HEK293 (cell line): ENCODE results near the gene DENND1A.

Source experiments
- CTCF ChIA-PET: fragments of 350-600 bp; formaldehyde crosslinking; extraction: SDS; loops from one replicate; lab custom pipeline; 2021; ENCODE audit warnings: antibody characterized with exemption; lab: Yijun Ruan, JAX
- POLR2A ChIA-PET: fragments of 300-600 bp; formaldehyde crosslinking; extraction: SDS; loops from one replicate; lab custom pipeline; 2020; ENCODE audit warnings: antibody characterized with exemption, inconsistent platforms; lab: Yijun Ruan, JAX
- H3K27ac ChIP-seq: fragments of 200-500 bp; sonication (Bioruptor generic); 2 replicates; pipeline ENCODE4 v1.5.1; 2014; ENCODE audit warnings: low read depth, low read length, control low read depth, inconsistent platforms; ENCODE audit errors: extremely low read depth
- H3K36me3 ChIP-seq, 2 experiments: fragments of 200-500 bp in 1 of 2; sonication (Bioruptor generic) in 1 of 2; 1 replicate in 1 of 2; 2 replicates in 1 of 2; pipeline ENCODE4 v1.5.1; 2014 to 2017; ENCODE audit warnings: inconsistent platforms in 2 of 2, low read length in 2 of 2; ENCODE audit not compliant: control insufficient read depth in 2 of 2, insufficient read depth in 1 of 2
- H3K4me1 ChIP-seq: fragments of 200-500 bp; sonication (Bioruptor generic); 2 replicates; pipeline ENCODE4 v1.5.1; 2014; ENCODE audit warnings: mild to moderate bottlenecking, low read length, inconsistent platforms; ENCODE audit not compliant: control insufficient read depth, insufficient read depth
- H3K4me3 ChIP-seq: 2 replicates; pipeline ENCODE4 v1.5.1; 2011; ENCODE audit warnings: low read depth, mild to moderate bottlenecking, control low read depth, low read length, moderate library complexity
- H3K9me3 ChIP-seq: fragments of 200-500 bp; sonication (Bioruptor generic); 2 replicates; pipeline ENCODE4 v1.5.1; 2014; ENCODE audit warnings: low read depth, low read length, inconsistent platforms; ENCODE audit not compliant: control insufficient read depth, insufficient read depth
- ELK4 ChIP-seq: IDR thresholded peaks from 2 replicates; pipeline ENCODE4 v1.6.1; 2011; ENCODE audit warnings: mild to moderate bottlenecking, low read depth, low read length, borderline replicate concordance
- KLF10 ChIP-seq: fragments of 450-650 bp; IDR thresholded peaks from 2 replicates; pipeline ENCODE4 v1.5.1; 2018; ENCODE audit warnings: missing biosample characterization, mild to moderate bottlenecking, missing genetic modification characterization
- KLF7 ChIP-seq: fragments of 450-650 bp; formaldehyde crosslinking; IDR thresholded peaks from 2 replicates; pipeline ENCODE4 v1.5.1; 2016; ENCODE audit warnings: missing biosample characterization, missing genetic modification characterization, borderline replicate concordance
- PRDM1 ChIP-seq: fragments of 450-650 bp; formaldehyde crosslinking; IDR thresholded peaks from 2 replicates; pipeline ENCODE4; 2016; ENCODE audit warnings: missing biosample characterization, missing genetic modification characterization
- SCRT2 ChIP-seq: fragments of 450-650 bp; formaldehyde crosslinking; IDR thresholded peaks from 2 replicates; pipeline ENCODE4 v1.5.1; 2016; ENCODE audit warnings: missing biosample characterization, missing genetic modification characterization
- ZBTB17 ChIP-seq: fragments of 450-650 bp; formaldehyde crosslinking; IDR thresholded peaks from 2 replicates; pipeline ENCODE4 v1.5.1; 2016; ENCODE audit warnings: missing biosample characterization, missing genetic modification characterization
- ZBTB7A ChIP-seq: fragments of 450-650 bp; formaldehyde crosslinking; IDR thresholded peaks from 2 replicates; pipeline ENCODE4 v1.5.1; 2016; ENCODE audit warnings: low read depth, missing biosample characterization, missing genetic modification characterization
- ZNF155 ChIP-seq: fragments of 450-650 bp; formaldehyde crosslinking; IDR thresholded peaks from 2 replicates; pipeline ENCODE4 v1.5.1; 2016; ENCODE audit warnings: missing biosample characterization, missing genetic modification characterization
- ZNF239 ChIP-seq: fragments of 450-650 bp; formaldehyde crosslinking; IDR thresholded peaks from 2 replicates; pipeline ENCODE4 v1.5.1; 2016; ENCODE audit warnings: missing biosample characterization, missing genetic modification characterization
- ZNF266 ChIP-seq: fragments of 450-650 bp; formaldehyde crosslinking; IDR thresholded peaks from 2 replicates; pipeline ENCODE4 v1.5.1; 2016; ENCODE audit warnings: missing biosample characterization, missing genetic modification characterization, low read depth
- ZNF292 ChIP-seq: fragments of 450-650 bp; formaldehyde crosslinking; IDR thresholded peaks from 2 replicates; pipeline ENCODE4 v1.5.1; 2016; ENCODE audit warnings: low read depth, missing biosample characterization, missing genetic modification characterization, borderline replicate concordance
- ZNF350 ChIP-seq: fragments of 450-650 bp; formaldehyde crosslinking; IDR thresholded peaks from 2 replicates; pipeline ENCODE4 v1.5.0; 2017; ENCODE audit warnings: missing biosample characterization, mild to moderate bottlenecking, missing genetic modification characterization
- ZNF530 ChIP-seq: fragments of 450-650 bp; formaldehyde crosslinking; IDR thresholded peaks from 2 replicates; pipeline ENCODE4 v1.5.1; 2016; ENCODE audit warnings: low read depth, missing biosample characterization, missing genetic modification characterization
- ZNF544 ChIP-seq: fragments of 450-650 bp; formaldehyde crosslinking; IDR thresholded peaks from 2 replicates; pipeline ENCODE4 v1.5.0; 2017; ENCODE audit warnings: missing biosample characterization, missing genetic modification characterization
- ZNF610 ChIP-seq: fragments of 450-650 bp; formaldehyde crosslinking; IDR thresholded peaks from 2 replicates; pipeline ENCODE4 v1.5.1; 2016; ENCODE audit warnings: missing biosample characterization, missing genetic modification characterization, borderline replicate concordance
- ZNF624 ChIP-seq: fragments of 450-650 bp; formaldehyde crosslinking; IDR thresholded peaks from 2 replicates; pipeline ENCODE4 v1.5.1; 2017; ENCODE audit warnings: missing biosample characterization, missing genetic modification characterization
- ZNF692 ChIP-seq: fragments of 450-650 bp; formaldehyde crosslinking; IDR thresholded peaks from 2 replicates; pipeline ENCODE4 v1.5.1; 2016; ENCODE audit warnings: missing biosample characterization, missing genetic modification characterization
- ZNF843 ChIP-seq: fragments of 450-650 bp; formaldehyde crosslinking; IDR thresholded peaks from 2 replicates; pipeline ENCODE4 v1.5.1; 2016; ENCODE audit warnings: missing biosample characterization, missing genetic modification characterization
- TF ChIP-seq, protein P1 (sequence below): fragments of 450-650 bp; formaldehyde crosslinking; IDR thresholded peaks from 2 replicates; pipeline ENCODE4 v1.5.1; 2017; ENCODE audit warnings: missing biosample characterization, missing genetic modification characterization
- TF ChIP-seq, protein P2 (sequence below): fragments of 450-650 bp; formaldehyde crosslinking; IDR thresholded peaks from 2 replicates; pipeline ENCODE4 v1.5.1; 2016; ENCODE audit warnings: missing biosample characterization, missing genetic modification characterization

DENND1A gene

GRCh38 chr9:123564652-123565051 lies 365.3 kb downstream of the DENND1A start (continued):
- no peak for TF ChIP-seq ZBTB17 (tag by site-specific recombination)
- TF ChIP-seq ZNF624, result no peak
- no peak for TF ChIP-seq SCRT2 (tag by site-specific recombination)
- no peak for TF ChIP-seq KLF10 (tag by site-specific recombination)
- TF ChIP-seq ZNF239 (tag by site-specific recombination), result no peak

- H3K36me3 ChIP-seq, result no peaks in the 10 kb centered on the region
- peak; percentile 35; the same call in 1 of the 2 replicates for TF ChIP-seq PRDM1 (tag by site-specific recombination)
- no peak for TF ChIP-seq ZNF530 (tag by site-specific recombination)
- TF ChIP-seq, all 188 proteins: peak for 1
- no peak overlapping the region for H3K27ac ChIP-seq
- ChIA-PET POLR2A (no interaction called here), CTCF (interaction anchor here (0.5 kb wide), 1 partner anchor 852 kb away, joined by 3 read pairs; the partner anchor contains the start of gene PSMB7)
- H3K9me3 ChIP-seq, result no peaks in the 10 kb centered on the region
- no peaks in the 10 kb centered on the region for H3K4me1 ChIP-seq
- no peak overlapping the region for H3K4me3 ChIP-seq
These were observed 367.0 kb downstream of the DENND1A start for GRCh38 chr9:123562844-123563346.

DNA sequence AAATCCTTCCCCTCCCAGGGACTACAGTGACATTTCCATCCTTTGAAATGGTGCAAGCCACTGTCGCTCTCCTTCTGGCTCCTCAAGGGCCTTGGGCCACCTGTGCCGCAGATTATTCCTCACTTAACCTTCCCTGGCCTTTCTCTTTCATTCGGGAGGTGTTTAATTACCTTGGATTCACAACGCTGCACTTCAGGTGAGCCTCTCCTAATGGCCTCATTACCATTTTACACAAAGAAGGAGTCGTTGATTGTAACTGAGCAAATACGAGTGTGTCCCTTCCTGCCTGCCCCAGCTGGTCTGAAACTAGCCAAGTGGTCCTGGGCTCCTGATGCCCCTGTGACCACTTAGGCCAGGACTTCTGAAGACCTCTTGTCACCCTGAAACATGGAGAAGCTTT lies 368.9 kb downstream of the DENND1A start:
- CTCF ChIA-PET, result no interaction called here
- no peak for TF ChIP-seq ZNF843 (tag by site-specific recombination)
- no peak for TF ChIP-seq ZNF624
- TF ChIP-seq, protein P1, sequence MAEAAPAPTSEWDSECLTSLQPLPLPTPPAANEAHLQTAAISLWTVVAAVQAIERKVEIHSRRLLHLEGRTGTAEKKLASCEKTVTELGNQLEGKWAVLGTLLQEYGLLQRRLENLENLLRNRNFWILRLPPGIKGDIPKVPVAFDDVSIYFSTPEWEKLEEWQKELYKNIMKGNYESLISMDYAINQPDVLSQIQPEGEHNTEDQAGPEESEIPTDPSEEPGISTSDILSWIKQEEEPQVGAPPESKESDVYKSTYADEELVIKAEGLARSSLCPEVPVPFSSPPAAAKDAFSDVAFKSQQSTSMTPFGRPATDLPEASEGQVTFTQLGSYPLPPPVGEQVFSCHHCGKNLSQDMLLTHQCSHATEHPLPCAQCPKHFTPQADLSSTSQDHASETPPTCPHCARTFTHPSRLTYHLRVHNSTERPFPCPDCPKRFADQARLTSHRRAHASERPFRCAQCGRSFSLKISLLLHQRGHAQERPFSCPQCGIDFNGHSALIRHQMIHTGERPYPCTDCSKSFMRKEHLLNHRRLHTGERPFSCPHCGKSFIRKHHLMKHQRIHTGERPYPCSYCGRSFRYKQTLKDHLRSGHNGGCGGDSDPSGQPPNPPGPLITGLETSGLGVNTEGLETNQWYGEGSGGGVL (tag by site-specific recombination), result no peak
- no peak for TF ChIP-seq ZBTB7A (tag by site-specific recombination)
- no peak for TF ChIP-seq ZNF155 (tag by site-specific recombination)
- TF ChIP-seq ZNF692 (tag by site-specific recombination), result no peak
- no peak for TF ChIP-seq ZNF350 (tag by site-specific recombination)
- TF ChIP-seq ELK4, result no peak
- TF ChIP-seq ZNF544 (tag by site-specific recombination), result no peak
- TF ChIP-seq KLF7 (tag by site-specific recombination), result no peak
- no peak for TF ChIP-seq ZNF292
- TF ChIP-seq ZNF266 (tag by site-specific recombination), result no peak
- TF ChIP-seq, protein P2, sequence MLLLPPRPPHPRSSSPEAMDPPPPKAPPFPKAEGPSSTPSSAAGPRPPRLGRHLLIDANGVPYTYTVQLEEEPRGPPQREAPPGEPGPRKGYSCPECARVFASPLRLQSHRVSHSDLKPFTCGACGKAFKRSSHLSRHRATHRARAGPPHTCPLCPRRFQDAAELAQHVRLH (tag by site-specific recombination), result no peak
- no peak for TF ChIP-seq ZNF610 (tag by site-specific recombination)
- Histone ChIP-seq H3K4me1 (no peaks in the 10 kb centered on the region), H3K27ac (no peak overlapping the region), H3K9me3 (no peaks in the 10 kb centered on the region), H3K4me3 (no peak overlapping the region), H3K36me3 (peaks cover 0 to 14% of the 10 kb centered on the region in 2 experiments; a peak in 1 of 3 replicates)
- POLR2A ChIA-PET, result no interaction called here
